ENCODE data around the gene AMT.

DNA sequence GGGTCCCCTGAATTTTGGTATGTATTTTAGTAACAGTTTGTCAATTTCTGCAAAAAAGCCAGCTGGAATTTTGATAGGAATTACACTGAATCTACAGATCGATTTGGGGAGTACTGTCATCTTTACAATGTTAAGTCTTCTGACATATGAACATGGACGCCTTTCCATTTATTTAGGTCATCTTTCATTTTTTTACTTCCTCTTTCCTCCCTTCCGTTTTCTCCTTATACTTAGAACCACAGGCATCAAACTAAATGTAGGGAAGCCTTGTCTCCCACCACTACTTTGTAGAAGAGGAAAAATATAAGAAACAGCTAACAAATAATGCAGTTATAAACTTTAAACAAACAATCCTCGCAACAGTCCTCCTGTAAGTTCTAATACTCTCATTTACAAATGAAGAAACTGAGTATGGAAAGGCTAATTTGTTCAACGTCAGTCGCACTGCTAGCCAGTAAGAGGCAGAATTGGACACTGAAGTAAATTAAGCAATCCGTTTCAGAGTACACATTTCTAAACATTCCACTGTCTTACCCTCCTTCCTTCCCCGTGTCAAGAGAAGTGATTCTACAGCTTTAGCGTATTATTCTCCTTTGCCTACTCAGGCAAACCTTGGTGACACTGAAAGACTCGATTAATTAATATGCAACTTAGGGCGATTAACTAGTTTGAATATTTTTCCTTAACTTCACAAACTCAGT lies 36.1 kb downstream of the AMT start:
- TF ChIP-seq, protein P1, sequence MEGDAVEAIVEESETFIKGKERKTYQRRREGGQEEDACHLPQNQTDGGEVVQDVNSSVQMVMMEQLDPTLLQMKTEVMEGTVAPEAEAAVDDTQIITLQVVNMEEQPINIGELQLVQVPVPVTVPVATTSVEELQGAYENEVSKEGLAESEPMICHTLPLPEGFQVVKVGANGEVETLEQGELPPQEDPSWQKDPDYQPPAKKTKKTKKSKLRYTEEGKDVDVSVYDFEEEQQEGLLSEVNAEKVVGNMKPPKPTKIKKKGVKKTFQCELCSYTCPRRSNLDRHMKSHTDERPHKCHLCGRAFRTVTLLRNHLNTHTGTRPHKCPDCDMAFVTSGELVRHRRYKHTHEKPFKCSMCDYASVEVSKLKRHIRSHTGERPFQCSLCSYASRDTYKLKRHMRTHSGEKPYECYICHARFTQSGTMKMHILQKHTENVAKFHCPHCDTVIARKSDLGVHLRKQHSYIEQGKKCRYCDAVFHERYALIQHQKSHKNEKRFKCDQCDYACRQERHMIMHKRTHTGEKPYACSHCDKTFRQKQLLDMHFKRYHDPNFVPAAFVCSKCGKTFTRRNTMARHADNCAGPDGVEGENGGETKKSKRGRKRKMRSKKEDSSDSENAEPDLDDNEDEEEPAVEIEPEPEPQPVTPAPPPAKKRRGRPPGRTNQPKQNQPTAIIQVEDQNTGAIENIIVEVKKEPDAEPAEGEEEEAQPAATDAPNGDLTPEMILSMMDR (IDR thresholded peaks at IDR 0.05), result no peak
- TF ChIP-seq POLR2A (IDR thresholded peaks at IDR 0.05) (no peak), EP300 (IDR thresholded peaks at IDR 0.05) (no peak)
